Measurements from ENCODE around the gene MYL10.

MYL10 gene

GRCh38 chr7:101594790-101595189, 34.3 kb downstream of the MYL10 start:
- DNase-seq = no peak

- no peak for DNase-seq
Observed at GRCh38 chr7:101593556-101593955, 35.5 kb downstream of the MYL10 start.

GRCh38 chr7:101591504-101591903, 37.6 kb downstream of the MYL10 start:
- DNase-seq = no peak

- no peak for DNase-seq
Observed at GRCh38 chr7:101590663-101591435, 38.2 kb downstream of the MYL10 start.

- no peak for DNase-seq
Observed at GRCh38 chr7:101589976-101590662, 39.0 kb downstream of the MYL10 start.

GRCh38 chr7:101589052-101589451, 40.0 kb downstream of the MYL10 start:
- no peak for DNase-seq

GRCh38 chr7:101588131-101588935, 40.8 kb downstream of the MYL10 start:
- DNase-seq = no peak

GRCh38 chr7:101586906-101587677, 42.0 kb downstream of the MYL10 start:
- no peak for DNase-seq

- DNase-seq = no peak
Observed at GRCh38 chr7:101586078-101586905, 42.8 kb downstream of the MYL10 start.

- DNase-seq = no peak
Observed at GRCh38 chr7:101582971-101583370, 46.1 kb downstream of the MYL10 start.

GRCh38 chr7:101581891-101582290, 47.2 kb downstream of the MYL10 start:
- DNase-seq = no peak

GRCh38 chr7:101580596-101580995, 48.5 kb downstream of the MYL10 start:
- DNase-seq = no peak

- DNase-seq = no peak
Observed at GRCh38 chr7:101578552-101578951, 50.5 kb downstream of the MYL10 start.

GRCh38 chr7:101576998-101577397, 52.1 kb downstream of the MYL10 start:
- no peak for DNase-seq

- DNase-seq = no peak
Observed at GRCh38 chr7:101575721-101576120, 53.4 kb downstream of the MYL10 start.

- DNase-seq = no peak
Observed at GRCh38 chr7:101575168-101575567, 53.9 kb downstream of the MYL10 start.

- DNase-seq = no peak
Observed at GRCh38 chr7:101572156-101572555, 56.9 kb downstream of the MYL10 start.

GRCh38 chr7:101567230-101567629, 61.9 kb downstream of the MYL10 start:
- peak; percentile 16 for DNase-seq

- no peak for DNase-seq
Observed at GRCh38 chr7:101565601-101566209, 63.4 kb downstream of the MYL10 start.

GRCh38 chr7:101564778-101565211, 64.3 kb downstream of the MYL10 start:
- peak; percentile 14 for DNase-seq
